Lung (tissue), 12 donors: ENCODE results near the gene NFYC. TPM values are rescaled to one million over a fixed set of nuclear protein-coding genes. Genes with fewer than 3 reads are reported as not detected.

ENCODE experiments used
- ATAC-seq: fragments of 200-7000 bp; cut with Tn5 transposase; one replicate; pipeline ENCODE4 v1.9.1; 2020; ENCODE audit warnings: moderate number of reproducible peaks; ENCODE audit not compliant: insufficient read depth, low FRiP score
- DNase-seq, 3 donors: peaks; one replicate each; pipeline ENCODE4 v3.0.0-alpha.2; 2013 to 2017
- H3K27ac ChIP-seq, 2 donors: one replicate each; pipeline ENCODE4 v1.5.1; 2013; ENCODE audit warnings: mild to moderate bottlenecking in 2 of 2, moderate library complexity in 2 of 2, control low read depth in 1 of 2, inconsistent platforms in 1 of 2, low read depth in 1 of 2, low read length in 1 of 2
- H3K27me3 ChIP-seq, 3 donors: one replicate each; pipeline ENCODE4 v1.5.1; 2013; ENCODE audit warnings: low read length in 2 of 3; ENCODE audit not compliant: control insufficient read depth in 3 of 3, insufficient read depth in 3 of 3
- H3K36me3 ChIP-seq, 4 donors: one replicate each; pipeline ENCODE4 v1.5.1; 2013; ENCODE audit warnings: low read length in 4 of 4, mild to moderate bottlenecking in 1 of 4, moderate library complexity in 1 of 4; ENCODE audit not compliant: control insufficient read depth in 4 of 4, insufficient read depth in 4 of 4
- H3K4me1 ChIP-seq, 5 donors: one replicate each; pipeline ENCODE4 v1.5.1; 2013; ENCODE audit warnings: low read length in 5 of 5, mild to moderate bottlenecking in 2 of 5, moderate library complexity in 1 of 5; ENCODE audit not compliant: control insufficient read depth in 5 of 5, insufficient read depth in 5 of 5
- H3K4me3 ChIP-seq: one replicate; pipeline ENCODE4 v1.5.1; 2013; ENCODE audit warnings: mild to moderate bottlenecking, control low read depth, moderate library complexity
- H3K9ac ChIP-seq, 2 donors: one replicate each; pipeline ENCODE4 v1.5.1; 2013; ENCODE audit warnings: low read length in 2 of 2, control low read depth in 1 of 2; ENCODE audit not compliant: insufficient read depth in 1 of 2
- H3K9me3 ChIP-seq, 4 donors: one replicate each; pipeline ENCODE4 v1.5.1; 2013; ENCODE audit warnings: low read length in 3 of 4, mild to moderate bottlenecking in 1 of 4, moderate library complexity in 1 of 4; ENCODE audit not compliant: control insufficient read depth in 4 of 4, insufficient read depth in 3 of 4
- CTCF ChIP-seq: IDR thresholded peaks from 2 replicates; pipeline ENCODE4 v1.5.1; 2012; ENCODE audit warnings: mild to moderate bottlenecking; ENCODE audit errors: control extremely low read depth, extremely low read depth
- WGBS, 2 donors: extraction: QIAGEN DNeasy Blood & Tissue Kit; methylation state at CpG; one replicate each; pipeline ENCODE4 v1.1.7; 2013; 5-methylcytosine and 5-hydroxymethylcytosine counted together
- polyA plus RNA-seq, 2 donors: library from polyadenylated mRNA; stranded (reverse); fragments of 200-250 nt; gene quantifications; one replicate each; pipeline ENCODE4 v1.2.1, GENCODE V29; 2013
- total RNA-seq, 2 donors: library from RNA; depleted of rRNA in 1 of 2; stranded (reverse); fragments of >200 nt in 1 of 2; gene quantifications; one replicate each; pipeline ENCODE4 v1.2.1, GENCODE V29; 2014 to 2021
- donor health status: control.
- donor health status: control.
- donor health status: Bipolar disorder and iron deficiency.
- donor health status: healthy.
- donor health status: DM: yes; HTN: yes; CAD: no.

The NFYC gene
- total and polyA plus RNA-seq, 4 donors, result 28.6 to 69.5 (median 50.3) TPM

- H3K36me3 ChIP-seq, result no peaks in the 10 kb centered on the region
These were observed 117.4 kb downstream of the NFYC start for GRCh38 chr1:40808909-40809308.

GRCh38 chr1:40810927-40811326 is 119.4 kb downstream of the NFYC start:
- TF ChIP-seq CTCF, result no peak
- ATAC-seq, result no peak

More at GRCh38 chr1:40808909-40809308, 117.4 kb downstream of the NFYC start:
- H3K4me1 ChIP-seq, result peaks cover 0 to 21% (median 2%) of the 10 kb centered on the region in 5 donors
- no peaks in the 10 kb centered on the region for H3K9me3 ChIP-seq
- H3K4me3 ChIP-seq, result no peak overlapping the region
- no peak for DNase-seq
- no peak for ATAC-seq
- no peak overlapping the region for H3K27ac ChIP-seq
- no peak for TF ChIP-seq CTCF
- WGBS, 2 donors, result 78 to 80% methylated on average over 6 of the region's 6 CpGs
- H3K27me3 ChIP-seq, result no peaks in the 10 kb centered on the region
- H3K9ac ChIP-seq, result no peak overlapping the region

GRCh38 chr1:40815420-40815819 is 123.9 kb downstream of the NFYC start:
- Histone ChIP-seq H3K27ac (no peak overlapping the region), H3K4me1 (peaks cover 0 to 9% (median 0%) of the 10 kb centered on the region in 5 donors), H3K4me3 (no peak overlapping the region), H3K27me3 (peaks cover 0 to 22% (median 6%) of the 10 kb centered on the region in 3 donors), H3K9ac (no peak overlapping the region), H3K36me3 (no peaks in the 10 kb centered on the region), H3K9me3 (no peaks in the 10 kb centered on the region)
- DNase-seq (no peak), ATAC-seq (no peak)
- WGBS, 2 donors, result 70 to 73% methylated on average over 9 of the region's 9 CpGs
- no peak for TF ChIP-seq CTCF

More at GRCh38 chr1:40810927-40811326, 119.4 kb downstream of the NFYC start:
- no peaks in the 10 kb centered on the region for H3K9me3 ChIP-seq
- WGBS, 2 donors, result 92 to 97% methylated on average over 5 of the region's 5 CpGs
- peaks cover 0 to 2% (median 0%) of the 10 kb centered on the region in 3 donors for H3K27me3 ChIP-seq
- no peak for DNase-seq
- peaks cover 0 to 21% (median 2%) of the 10 kb centered on the region in 5 donors for H3K4me1 ChIP-seq
- H3K4me3 ChIP-seq, result no peak overlapping the region
- no peaks in the 10 kb centered on the region for H3K36me3 ChIP-seq
- H3K27ac ChIP-seq, result no peak overlapping the region
- no peak overlapping the region for H3K9ac ChIP-seq

- Histone ChIP-seq H3K9ac (no peak overlapping the region), H3K4me1 (peaks cover 0 to 9% (median 3%) of the 10 kb centered on the region in 5 donors), H3K9me3 (no peaks in the 10 kb centered on the region), H3K27ac (no peak overlapping the region), H3K36me3 (no peaks in the 10 kb centered on the region), H3K4me3 (no peak overlapping the region), H3K27me3 (peaks cover 0 to 22% (median 6%) of the 10 kb centered on the region in 3 donors)
- ATAC-seq, result no peak
- no peak for TF ChIP-seq CTCF
- 39 to 52% methylated on average over 19 of the region's 19 CpGs for WGBS, 2 donors
- DNase-seq, result no peak
These were observed 126.3 kb downstream of the NFYC start for GRCh38 chr1:40817791-40818263.
